Activated T-cell treated with anti-CD3 and anti-CD28 coated beads for 1 hour (primary cell): ENCODE results near the gene MACC1.
"Not testable (repeated sequence)": the region's sequence is repeated elsewhere in the genome, so short reads cannot be mapped to it uniquely, and the experiment has no call there.

Source experiments
- DNase-seq: peaks from one replicate; pipeline ENCODE4 v3.0.0-alpha.2; 2020; ENCODE audit warnings: low read depth

MACC1 gene

GRCh38 chr7:20126060-20126459, 91.1 kb downstream of the MACC1 start:
- DNase-seq: not testable (repeated sequence)

GRCh38 chr7:20124087-20124486, 93.1 kb downstream of the MACC1 start:
- not testable (repeated sequence) for DNase-seq

GRCh38 chr7:20122653-20123316, 94.4 kb downstream of the MACC1 start:
- not testable (repeated sequence) for DNase-seq

GRCh38 chr7:20122073-20122472, 95.1 kb downstream of the MACC1 start:
- DNase-seq: no peak

DNA sequence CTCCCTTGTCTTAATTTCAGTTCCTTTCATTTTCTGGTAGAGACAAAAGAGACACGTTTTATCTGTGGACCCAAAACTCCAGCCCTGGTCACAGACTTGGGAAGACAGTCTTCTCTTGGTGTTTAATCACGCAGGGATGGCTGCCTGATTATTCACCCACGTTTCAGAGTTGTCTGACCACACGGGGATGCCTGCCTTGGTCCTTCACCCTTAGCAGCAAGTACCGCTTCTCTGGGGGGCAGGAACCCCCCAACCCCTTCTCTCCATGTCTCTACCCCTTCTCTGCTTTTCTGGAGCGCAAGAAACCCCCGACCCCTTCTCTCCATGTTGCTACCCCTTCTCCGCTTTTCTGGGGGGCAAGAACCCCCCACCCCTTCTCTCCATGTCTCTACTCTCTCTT, 95.8 kb downstream of the MACC1 start:
- no peak for DNase-seq

GRCh38 chr7:20120611-20121168, 96.5 kb downstream of the MACC1 start:
- not testable (repeated sequence) for DNase-seq

DNA sequence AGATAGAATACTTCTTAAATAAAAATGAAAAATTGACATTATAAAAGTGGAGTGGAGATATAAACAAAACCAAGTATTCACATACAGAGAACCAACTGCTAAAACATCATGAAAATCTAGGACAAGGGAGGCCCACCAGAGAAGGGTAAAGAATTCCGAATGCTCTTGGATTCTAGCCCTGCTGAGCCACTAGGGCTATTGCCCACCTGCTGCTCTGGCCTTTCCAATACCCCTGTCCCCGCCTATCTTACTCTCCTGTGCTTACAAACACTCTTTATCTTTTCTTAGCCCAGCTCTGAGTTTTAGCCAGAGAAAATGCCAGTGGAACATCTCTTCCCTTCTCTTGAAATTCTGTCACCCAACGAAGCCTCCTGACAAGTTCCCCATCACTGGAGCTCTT, 100.3 kb downstream of the MACC1 start:
- DNase-seq: no peak

GRCh38 chr7:20114468-20114867, 102.7 kb downstream of the MACC1 start:
- no peak for DNase-seq

DNA sequence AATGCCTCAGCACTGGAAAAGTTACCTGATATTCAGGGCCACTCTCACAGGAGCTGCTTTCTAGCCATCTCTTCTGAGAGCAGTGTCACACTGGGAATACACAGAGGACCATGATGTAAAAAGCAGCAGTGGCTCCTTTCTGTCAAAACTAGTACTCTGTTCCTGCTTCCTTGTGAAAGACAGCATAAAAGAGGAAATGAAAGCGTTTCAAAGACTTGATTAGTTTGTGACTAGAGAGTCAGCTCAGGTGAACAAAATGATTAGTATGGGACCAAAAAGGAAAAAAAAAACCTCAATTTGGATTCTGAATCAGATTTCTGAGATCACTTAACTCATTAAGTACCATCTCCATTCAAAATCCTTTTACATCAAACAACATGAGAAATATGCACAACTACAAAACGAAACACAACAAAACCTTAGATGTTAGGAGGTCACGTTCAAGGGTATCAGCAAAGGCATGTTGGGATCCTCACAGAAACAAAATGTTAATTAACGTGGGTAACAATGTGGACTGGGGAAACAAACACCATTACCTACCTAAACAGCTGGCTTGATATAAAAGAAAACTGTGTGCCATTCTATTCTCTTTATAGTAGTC, 103.7 kb downstream of the MACC1 start:
- no peak for DNase-seq

GRCh38 chr7:20112696-20113095, 104.5 kb downstream of the MACC1 start:
- DNase-seq: no peak

DNA sequence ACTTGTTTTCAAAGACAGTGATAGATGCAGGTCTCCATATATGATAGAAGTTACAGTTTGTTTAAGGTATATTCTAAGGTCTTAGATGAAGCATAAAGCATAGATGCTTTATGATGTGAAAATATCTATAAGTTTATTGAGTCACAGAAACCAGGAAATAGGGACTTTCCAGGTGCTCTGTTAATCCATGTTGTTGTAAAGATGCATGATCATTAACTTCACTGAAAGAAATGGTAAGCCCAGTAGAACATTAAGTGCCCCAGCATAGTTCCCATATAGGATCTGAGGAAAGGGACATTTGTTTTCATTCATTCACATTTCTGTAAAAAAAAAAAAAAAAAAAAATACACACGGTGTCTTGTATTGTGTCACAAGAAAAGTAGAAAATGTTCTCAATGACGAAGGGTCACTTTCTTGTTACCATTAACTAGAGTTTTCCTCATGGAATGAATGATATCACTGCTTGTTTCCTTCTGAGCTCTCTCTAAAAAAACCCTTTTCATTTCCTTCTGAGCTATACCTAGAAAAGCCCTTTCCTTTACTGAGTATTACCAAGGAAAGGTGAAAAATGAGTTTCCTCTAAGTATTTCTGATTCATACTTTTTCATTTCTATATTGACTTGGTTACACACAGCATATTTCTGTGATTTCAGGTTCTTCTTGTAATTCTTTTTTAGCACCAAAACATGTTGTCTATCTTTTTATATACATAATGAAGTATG, 105.2 kb downstream of the MACC1 start:
- no peak for DNase-seq

- DNase-seq: no peak
Measured at GRCh38 chr7:20107582-20107981, 109.6 kb downstream of the MACC1 start.

DNA sequence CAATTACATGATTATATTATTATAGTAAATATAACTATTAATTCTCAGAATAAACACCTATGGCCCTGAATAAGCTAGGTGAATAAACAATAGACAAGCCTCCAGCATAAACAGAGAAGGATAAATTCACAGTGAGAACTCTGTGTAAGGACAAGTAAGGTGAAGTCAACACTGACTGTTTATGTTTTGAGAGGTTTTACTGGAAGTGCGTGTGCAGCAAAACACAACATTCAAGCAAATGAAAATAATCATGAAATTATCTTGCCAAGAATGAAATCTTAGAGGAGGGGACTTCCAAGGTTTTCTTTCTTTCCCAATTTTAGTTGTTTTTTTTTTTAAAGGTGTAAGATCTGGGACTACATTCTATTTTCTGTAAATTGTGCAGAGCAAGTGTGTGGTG, 112.5 kb downstream of the MACC1 start:
- no peak for DNase-seq

DNA sequence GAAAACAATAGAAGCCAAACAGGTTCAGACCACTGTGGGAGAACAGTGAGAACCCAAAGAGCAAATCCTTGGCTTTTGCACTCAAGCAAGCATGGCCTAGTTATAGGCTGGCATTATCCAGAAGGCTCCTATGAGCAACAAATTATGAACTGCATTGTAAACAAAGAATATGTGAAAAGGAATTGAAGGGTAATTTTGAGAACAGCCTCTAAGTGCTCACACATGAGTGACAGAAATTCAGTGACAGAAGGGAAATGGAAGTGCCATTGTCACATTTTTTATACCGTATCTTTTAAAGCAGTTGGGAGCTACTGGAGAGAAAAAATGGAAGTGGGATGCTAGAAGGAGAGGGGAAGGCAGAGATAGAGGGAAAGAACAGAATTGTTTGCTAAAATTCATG, 114.2 kb downstream of the MACC1 start:
- no peak for DNase-seq

DNA sequence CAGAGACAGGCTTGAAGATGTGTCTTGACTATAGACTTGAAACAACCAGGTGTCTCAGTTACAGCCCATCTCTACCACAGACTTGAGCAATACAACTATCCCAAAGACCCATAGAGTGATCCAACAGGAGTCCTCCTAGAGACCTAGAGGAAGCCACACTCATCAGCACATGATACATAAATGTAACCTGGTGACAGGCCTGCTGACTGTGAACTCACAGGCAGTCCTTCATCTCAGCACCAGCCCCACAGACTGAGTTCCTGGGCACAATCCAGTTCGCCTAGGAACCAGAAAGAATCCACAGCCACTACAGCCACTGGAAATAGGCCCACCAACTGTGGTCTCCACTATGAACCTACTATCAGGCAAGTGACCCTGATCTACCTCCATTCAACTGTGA, 121.3 kb downstream of the MACC1 start:
- no peak for DNase-seq

- DNase-seq: no peak
Measured at GRCh38 chr7:20095436-20095835, 121.7 kb downstream of the MACC1 start.

- DNase-seq: no peak
Measured at GRCh38 chr7:20089431-20089830, 127.8 kb downstream of the MACC1 start.

DNA sequence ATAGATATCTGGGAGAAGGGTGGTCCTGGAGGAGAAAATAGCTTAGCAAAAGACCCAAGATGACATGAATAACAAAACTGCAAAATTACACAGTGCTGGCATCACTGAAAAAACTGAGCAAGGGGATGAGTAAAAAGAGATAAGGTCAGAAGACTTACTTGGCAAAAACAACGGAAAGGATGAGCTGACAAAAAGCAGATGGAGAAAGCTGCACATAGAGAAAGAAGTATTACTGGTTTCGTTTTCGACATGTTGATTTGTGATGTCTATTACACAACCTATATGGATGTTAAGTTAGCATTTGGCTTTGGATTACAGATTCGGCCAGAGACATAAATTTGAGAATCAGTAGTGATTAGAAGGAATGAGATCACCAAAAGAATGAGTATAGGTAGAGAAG, 132.1 kb downstream of the MACC1 start:
- DNase-seq: no peak
